Panc1 (cell line): ENCODE measurements around the gene B3GLCT. TPM values are rescaled to one million over a fixed set of nuclear protein-coding genes. Genes with fewer than 3 reads are reported as not detected.

ENCODE experiments used
- ATAC-seq: fragments of 200-7000 bp; cut with Tn5 transposase; 2 replicates; pipeline ENCODE4 v1.9.1; 2020; ENCODE audit warnings: mild to moderate bottlenecking, moderate library complexity
- BruUV-seq: library from RNA; stranded (reverse); fragments of 400-500 nt; replicated peaks from 2 replicates; lab custom pipeline; 2021; lab: Mats Ljungman, UMichigan
- CTCF ChIA-PET: fragments of 300-600 bp; sonication (Branson Sonifier 250); formaldehyde crosslinking; loops from one replicate; lab custom pipeline; 2022; ENCODE audit warnings: antibody characterized with exemption; lab: Charles Lee
- POLR2A ChIA-PET: fragments of 300-600 bp; sonication (Branson Sonifier 250); formaldehyde crosslinking; loops from one replicate; lab custom pipeline; 2022; ENCODE audit warnings: antibody characterized with exemption; lab: Charles Lee
- DNase-seq: peaks from one replicate; pipeline ENCODE4 v3.0.0-alpha.2; 2010; ENCODE audit warnings: low read depth, low spot score
- H3K27ac ChIP-seq: 2 replicates; pipeline ENCODE4 v1.5.1; 2011; ENCODE audit warnings: mild to moderate bottlenecking, low read length, inconsistent platforms
- H3K27me3 ChIP-seq: fragments of 200-500 bp; sonication (Bioruptor generic); 2 replicates; pipeline ENCODE4 v1.6.0; 2014; ENCODE audit warnings: low read length, inconsistent platforms; ENCODE audit not compliant: control insufficient read depth, insufficient read depth
- H3K36me3 ChIP-seq: fragments of 200-500 bp; sonication (Bioruptor generic); 2 replicates; pipeline ENCODE4 v1.5.1; 2014; ENCODE audit warnings: inconsistent platforms, mild to moderate bottlenecking, low read length, moderate library complexity; ENCODE audit not compliant: control insufficient read depth, insufficient read depth
- H3K4me1 ChIP-seq: 2 replicates; pipeline ENCODE4 v1.5.1; 2011; ENCODE audit warnings: inconsistent platforms, mild to moderate bottlenecking, low read length, moderate library complexity; ENCODE audit not compliant: control insufficient read depth, insufficient read depth
- H3K4me3 ChIP-seq, 2 experiments: 2 replicates each; pipeline ENCODE4 v1.5.1; 2011 to 2012; ENCODE audit warnings: low read depth in 2 of 2, low read length in 2 of 2, mild to moderate bottlenecking in 2 of 2, inconsistent platforms in 1 of 2, moderate library complexity in 1 of 2
- H3K9me3 ChIP-seq: fragments of 200-500 bp; sonication (Bioruptor generic); 2 replicates; pipeline ENCODE4 v1.5.1; 2014; ENCODE audit warnings: low read depth, mild to moderate bottlenecking, inconsistent platforms, low read length, moderate library complexity; ENCODE audit not compliant: control insufficient read depth, insufficient read depth
- CTCF ChIP-seq: fragments of 450-650 bp; IDR thresholded peaks from 2 replicates; pipeline ENCODE4 v1.5.1; 2017; ENCODE audit warnings: mild to moderate bottlenecking
- POLR2AphosphoS5 ChIP-seq: IDR thresholded peaks from 2 replicates; pipeline ENCODE4 v1.6.1; 2012; ENCODE audit warnings: mild to moderate bottlenecking, low read depth, low read length, moderate library complexity
- REST ChIP-seq, 2 experiments: IDR thresholded peaks; 2 replicates each; pipeline ENCODE4 v1.6.1; 2011 to 2012; ENCODE audit warnings: low read depth in 2 of 2, control low read depth in 1 of 2, low read length in 1 of 2, mild to moderate bottlenecking in 1 of 2, moderate library complexity in 1 of 2; ENCODE audit not compliant: insufficient read depth in 1 of 2
- SIN3A ChIP-seq: IDR thresholded peaks from 2 replicates; pipeline ENCODE4 v1.6.1; 2012; ENCODE audit warnings: low read depth, mild to moderate bottlenecking, low read length, moderate library complexity, borderline replicate concordance; ENCODE audit not compliant: insufficient read depth
- TCF7L2 ChIP-seq: IDR thresholded peaks from 2 replicates; pipeline ENCODE4 v1.6.1; 2011; ENCODE audit warnings: mild to moderate bottlenecking, low read depth, low read length, inconsistent platforms
- in situ Hi-C: cut with HindIII; loops from 2 replicates; pipeline ENCODE4 v1.10.0; 2016; ENCODE audit warnings: low sequenced_read_pairs, low pct_unique_long_range_greater_than_20kb
- intact Hi-C: fragments of 100-400 bp; cut with micrococcal nuclease; formaldehyde crosslinking; loops from one replicate; pipeline ENCODE4 v1.10.0; 2022; ENCODE audit not compliant: unreplicated experiment
- total RNA-seq: library from RNA; stranded (reverse); gene quantifications from one replicate; pipeline ENCODE4 v1.2.1, GENCODE V29; 2021; ENCODE audit not compliant: unreplicated experiment

B3GLCT gene
- total RNA-seq, 1 experiment from 2014 or later, result 16.5 TPM

- CTCF ChIA-PET, result no interaction called here
- Histone ChIP-seq H3K4me3 (no peak overlapping the region), H3K9me3 (no peaks in the 10 kb centered on the region), H3K4me1 (peaks cover 4% of the 10 kb centered on the region; the same call in 1 of the 2 replicates), H3K36me3 (no peaks in the 10 kb centered on the region), H3K27ac (no peak overlapping the region), H3K27me3 (no peaks in the 10 kb centered on the region)
- intact Hi-C loops (no loop called here), in situ Hi-C loops (no loop called here)
- no TSS peak for BruUV-seq
- no peak for TF ChIP-seq POLR2AphosphoS5
- TF ChIP-seq SIN3A, result no peak
- no peak for TF ChIP-seq CTCF
- TF ChIP-seq REST (IDR thresholded peaks at IDR 0.05; ENCODE audit: insufficient read depth in 1 of 2, low read depth in 2 of 2, low read length in 1 of 2), result no peak
- TF ChIP-seq TCF7L2, result no peak
- ATAC-seq (no peak), DNase-seq (no peak)
- POLR2A ChIA-PET, result no interaction called here
Measured at GRCh38 chr13:31195616-31196015, 4.2 kb upstream of the B3GLCT start.

GRCh38 chr13:31196992-31197391 is 2.8 kb upstream of the B3GLCT start:
- intact Hi-C loops (no loop called here), in situ Hi-C loops (no loop called here)
- H3K36me3 ChIP-seq, result no peaks in the 10 kb centered on the region
- no TSS peak for BruUV-seq
- TF ChIP-seq REST (IDR thresholded peaks at IDR 0.05; ENCODE audit: insufficient read depth in 1 of 2, low read depth in 2 of 2, low read length in 1 of 2), result no peak
- no peak for TF ChIP-seq TCF7L2
- TF ChIP-seq SIN3A, result no peak
- no peak for TF ChIP-seq POLR2AphosphoS5
- TF ChIP-seq CTCF, result no peak
- H3K27me3 ChIP-seq, result no peaks in the 10 kb centered on the region
- CTCF ChIA-PET, result no interaction called here
- no peaks in the 10 kb centered on the region for H3K9me3 ChIP-seq
- no peak overlapping the region for H3K4me3 ChIP-seq
- no peak for DNase-seq
- peaks cover 11% of the 10 kb centered on the region for H3K4me1 ChIP-seq
- ATAC-seq, result no peak
- H3K27ac ChIP-seq, result no peak overlapping the region
- POLR2A ChIA-PET, result no interaction called here
